Fibroblast of the aortic adventitia (primary cell): ENCODE data around the gene VARS1. TPM values are rescaled to one million over a fixed set of nuclear protein-coding genes. Genes with fewer than 3 reads are reported as not detected.

Experiments
- DNase-seq: peaks from one replicate; pipeline ENCODE4 v3.0.0-alpha.2; 2010; ENCODE audit warnings: low read depth
- H3K4me3 ChIP-seq: 2 replicates; pipeline ENCODE4 v1.5.1; 2011; ENCODE audit warnings: low read depth, mild to moderate bottlenecking, control low read depth, low read length, moderate library complexity
- total RNA-seq: library from RNA; depleted of rRNA; stranded (reverse); fragments of >200 nt; gene quantifications from 2 replicates; pipeline ENCODE4 v1.2.3, GENCODE V29; 2012; ENCODE audit warnings: low replicate concordance
- TF ChIP-seq, protein P1 (sequence below): IDR thresholded peaks from 2 replicates; pipeline ENCODE4 v1.5.1; 2011; ENCODE audit warnings: mild to moderate bottlenecking, low read length, control low read depth, inconsistent platforms; ENCODE audit not compliant: insufficient read depth

The VARS1 gene
- total RNA-seq, 1 donor, result 68.8 TPM

DNA sequence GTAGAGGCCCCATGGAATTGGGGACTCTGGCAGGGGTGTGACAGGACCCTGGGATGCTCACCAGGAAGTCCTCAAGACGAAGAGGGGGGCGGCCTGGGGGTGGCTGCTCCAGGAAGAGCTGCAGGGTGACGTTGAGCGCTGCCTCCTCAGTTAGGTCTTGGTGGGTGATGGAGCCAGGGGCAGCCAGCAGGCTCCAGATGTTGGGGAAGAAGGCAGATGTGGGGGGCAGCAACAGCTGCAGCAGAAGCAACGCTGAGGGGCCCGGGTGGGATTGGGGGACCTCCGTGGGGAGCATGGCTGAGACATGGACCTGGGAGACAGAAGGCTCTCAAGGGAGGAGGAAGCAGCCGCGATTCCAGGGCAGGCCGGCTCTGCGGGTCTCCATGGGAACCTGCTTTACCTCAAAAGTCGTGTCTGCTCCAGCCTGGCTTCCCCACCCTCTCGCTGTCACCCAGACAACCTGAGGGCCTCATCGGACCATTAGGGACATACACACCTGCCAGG lies 19.0 kb downstream of the VARS1 start:
- DNase-seq, result no peak
- TF ChIP-seq, protein P1, sequence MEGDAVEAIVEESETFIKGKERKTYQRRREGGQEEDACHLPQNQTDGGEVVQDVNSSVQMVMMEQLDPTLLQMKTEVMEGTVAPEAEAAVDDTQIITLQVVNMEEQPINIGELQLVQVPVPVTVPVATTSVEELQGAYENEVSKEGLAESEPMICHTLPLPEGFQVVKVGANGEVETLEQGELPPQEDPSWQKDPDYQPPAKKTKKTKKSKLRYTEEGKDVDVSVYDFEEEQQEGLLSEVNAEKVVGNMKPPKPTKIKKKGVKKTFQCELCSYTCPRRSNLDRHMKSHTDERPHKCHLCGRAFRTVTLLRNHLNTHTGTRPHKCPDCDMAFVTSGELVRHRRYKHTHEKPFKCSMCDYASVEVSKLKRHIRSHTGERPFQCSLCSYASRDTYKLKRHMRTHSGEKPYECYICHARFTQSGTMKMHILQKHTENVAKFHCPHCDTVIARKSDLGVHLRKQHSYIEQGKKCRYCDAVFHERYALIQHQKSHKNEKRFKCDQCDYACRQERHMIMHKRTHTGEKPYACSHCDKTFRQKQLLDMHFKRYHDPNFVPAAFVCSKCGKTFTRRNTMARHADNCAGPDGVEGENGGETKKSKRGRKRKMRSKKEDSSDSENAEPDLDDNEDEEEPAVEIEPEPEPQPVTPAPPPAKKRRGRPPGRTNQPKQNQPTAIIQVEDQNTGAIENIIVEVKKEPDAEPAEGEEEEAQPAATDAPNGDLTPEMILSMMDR, result no peak
- no peak overlapping the region for H3K4me3 ChIP-seq

DNA sequence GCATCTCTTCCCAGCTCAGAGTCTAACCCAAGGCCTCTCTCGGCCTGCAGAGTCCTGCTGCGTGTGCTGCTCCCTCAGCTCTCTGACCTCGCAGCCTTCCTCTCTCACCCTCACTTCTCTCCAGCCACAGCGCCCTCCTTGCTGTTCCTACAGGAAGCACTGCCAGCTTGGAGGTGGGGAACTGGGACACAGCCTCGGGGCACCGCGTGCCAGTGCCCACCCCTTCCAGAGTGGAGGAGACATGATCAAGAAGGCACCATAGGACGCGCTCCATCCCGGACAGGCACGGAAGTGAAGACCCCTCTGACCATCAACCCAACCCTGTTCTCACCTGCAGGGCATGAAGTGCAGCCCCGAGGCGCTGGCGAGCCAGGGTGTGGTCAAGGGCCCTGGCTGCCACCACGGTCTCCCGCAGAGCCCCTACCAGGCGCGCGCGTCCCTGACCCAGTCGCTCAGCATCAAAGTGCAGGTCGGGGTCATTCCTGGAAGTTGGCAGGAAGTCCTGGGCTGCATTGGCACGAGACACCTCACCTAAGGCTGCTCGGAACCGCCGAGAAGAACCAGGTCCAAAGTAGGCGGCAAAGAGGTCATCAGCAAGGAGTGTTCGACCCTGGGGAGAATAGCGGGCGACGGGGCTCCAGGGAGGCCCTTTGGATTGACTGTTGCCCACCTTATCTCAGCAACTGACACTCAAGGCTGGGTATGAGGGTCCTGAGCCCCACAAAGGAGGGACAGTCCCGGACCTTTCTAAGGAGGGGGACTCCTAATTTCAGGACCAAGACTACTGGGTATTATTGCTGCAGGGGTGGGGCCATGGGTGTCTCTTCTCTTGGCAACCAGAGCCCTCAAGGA lies 19.7 kb downstream of the VARS1 start:
- no peak overlapping the region for H3K4me3 ChIP-seq
- TF ChIP-seq, protein P1, result no peak
- no peak for DNase-seq

DNA sequence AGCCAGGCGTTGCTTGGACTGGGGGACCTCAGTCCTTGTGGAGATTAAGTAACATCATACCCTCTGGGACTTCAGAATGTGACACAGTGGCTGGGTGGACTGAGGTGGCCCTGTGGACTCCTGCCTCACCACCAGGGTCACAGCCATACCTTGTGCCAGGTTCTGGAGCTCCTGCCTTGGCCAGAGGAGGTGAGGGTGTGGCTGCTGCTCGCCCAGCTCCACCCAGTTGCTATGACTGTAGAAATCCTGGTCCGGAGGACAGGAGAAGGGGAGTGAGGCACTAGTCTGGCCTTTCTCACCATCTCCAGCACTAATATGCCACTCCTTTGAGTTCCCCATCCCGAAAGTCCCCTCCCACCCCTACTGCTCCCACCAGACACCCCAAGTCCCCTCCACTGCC lies 20.4 kb downstream of the VARS1 start:
- TF ChIP-seq, protein P1, result no peak
- no peak overlapping the region for H3K4me3 ChIP-seq
- no peak for DNase-seq

DNA sequence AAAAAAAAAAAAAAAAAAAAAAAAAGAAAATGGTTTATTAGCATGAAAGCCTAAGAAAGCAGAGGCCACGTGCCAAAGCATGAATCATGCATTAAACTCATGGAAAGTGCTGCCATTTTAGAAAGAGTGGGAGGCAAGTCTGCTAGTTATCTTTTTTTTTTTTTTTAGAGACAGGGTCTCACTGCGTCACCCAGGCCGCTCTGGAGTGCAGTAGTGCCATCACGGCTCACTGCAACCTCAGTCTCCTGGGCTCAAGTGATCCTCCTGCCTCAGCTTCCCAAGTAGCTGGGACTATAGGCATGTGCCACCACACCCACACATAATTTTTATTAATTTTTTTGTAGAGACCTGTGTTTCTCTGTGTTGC lies 23.6 kb downstream of the VARS1 start:
- TF ChIP-seq, protein P1, result no peak
- H3K4me3 ChIP-seq, result no peak overlapping the region
- peak; percentile 41 for DNase-seq

DNA sequence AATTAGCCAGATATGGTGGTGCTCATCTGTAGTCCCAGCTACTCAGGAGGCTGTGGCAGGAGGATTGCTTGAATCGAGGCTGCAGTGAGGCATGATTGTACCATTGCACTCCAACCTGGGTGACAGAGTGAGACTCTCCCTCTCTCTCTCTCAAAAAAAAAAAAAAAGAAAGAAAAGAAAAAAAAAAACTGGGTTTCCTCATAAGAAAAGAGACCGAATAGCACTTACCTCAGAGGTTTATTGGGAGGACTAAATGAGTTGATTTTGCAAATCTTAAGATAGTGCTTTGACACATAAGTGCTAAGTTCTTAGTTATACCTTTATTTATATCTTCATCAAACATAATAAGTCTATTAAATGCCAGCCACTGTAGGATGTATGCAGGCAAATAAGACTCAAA lies 24.7 kb downstream of the VARS1 start:
- TF ChIP-seq, protein P1, result no peak
- no peak for DNase-seq
- H3K4me3 ChIP-seq, result no peak overlapping the region

DNA sequence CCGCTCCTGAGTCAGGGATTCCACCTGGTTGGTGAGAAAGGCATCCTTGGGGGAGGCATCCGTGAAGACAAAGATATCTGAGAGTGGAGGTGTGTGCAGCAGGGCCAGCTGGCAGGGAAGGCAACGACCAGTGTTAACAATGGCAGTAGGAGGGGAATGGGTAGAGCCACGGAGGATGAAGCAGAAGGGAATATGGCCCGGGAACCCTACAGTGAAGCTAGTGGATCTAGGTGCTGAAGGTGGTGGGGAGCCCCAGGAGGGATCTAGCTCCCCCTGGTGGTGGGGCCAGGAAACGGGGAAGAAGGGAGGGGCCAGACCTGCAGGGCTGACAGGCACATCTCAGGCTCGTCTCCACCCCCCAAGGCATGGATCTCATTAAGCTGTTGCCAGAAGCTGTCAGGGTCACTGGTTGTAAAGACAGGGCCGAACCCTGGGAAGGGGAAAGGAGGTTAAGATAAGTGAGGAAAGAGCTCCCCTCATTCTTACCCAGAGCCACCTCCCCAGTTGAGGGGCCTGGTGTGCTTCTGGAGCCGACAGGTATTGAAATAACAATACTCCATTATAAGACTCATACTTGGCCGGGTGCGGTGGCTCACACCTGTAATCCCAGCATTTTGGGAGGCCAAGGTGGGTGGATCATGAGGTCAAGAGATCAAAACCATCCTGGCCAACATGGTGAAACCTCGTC lies 25.7 kb downstream of the VARS1 start:
- no peak overlapping the region for H3K4me3 ChIP-seq
- TF ChIP-seq, protein P1, result peak; percentile 84
- peak; percentile 35 for DNase-seq
